Activated B cell treated with CpG ODN at 0.5 μM for 24 hours (primary cell): ENCODE measurements around the gene KIRREL3. TPM values are rescaled to one million over a fixed set of nuclear protein-coding genes. Genes with fewer than 3 reads are reported as not detected.

Source experiments
- ATAC-seq: fragments of 200-7000 bp; cut with Tn5 transposase; one replicate; pipeline ENCODE4 v1.10.0; 2021; ENCODE audit warnings: low read depth, mild to moderate bottlenecking, moderate library complexity
- CTCF ChIA-PET: fragments of 350-600 bp; sonication (Branson Sonifier 250); formaldehyde crosslinking; loops from one replicate; lab custom pipeline; 2021; ENCODE audit warnings: antibody characterized with exemption; lab: Charles Lee
- POLR2A ChIA-PET: fragments of 350-600 bp; sonication (Branson Sonifier 250); formaldehyde crosslinking; loops from one replicate; lab custom pipeline; 2021; ENCODE audit warnings: antibody characterized with exemption; lab: Charles Lee
- DNase-seq: peaks from one replicate; pipeline ENCODE4 v3.0.0; 2022
- H3K27ac Mint-ChIP-seq: one replicate; pipeline ENCODE4 v1.8.0; 2020; ENCODE audit warnings: mixed read lengths
- H3K27me3 Mint-ChIP-seq: one replicate; pipeline ENCODE4 v1.8.0; 2021; ENCODE audit warnings: mixed read lengths
- H3K36me3 Mint-ChIP-seq: one replicate; pipeline ENCODE4 v1.8.0; 2021; ENCODE audit warnings: low read depth, mixed read lengths
- H3K4me1 Mint-ChIP-seq: one replicate; pipeline ENCODE4 v1.8.0; 2021; ENCODE audit warnings: mixed read lengths
- H3K4me3 Mint-ChIP-seq: one replicate; pipeline ENCODE4 v1.8.0; 2020; ENCODE audit warnings: mild to moderate bottlenecking, mixed read lengths
- H3K9me3 Mint-ChIP-seq: one replicate; pipeline ENCODE4 v1.8.0; 2020; ENCODE audit warnings: mixed read lengths
- intact Hi-C: fragments of 100-400 bp; cut with micrococcal nuclease; formaldehyde crosslinking; loops from one replicate; pipeline ENCODE4 v1.15.1; 2024
- total RNA-seq: library from RNA; stranded (reverse); gene quantifications from 2 replicates; pipeline ENCODE4 v1.2.3, GENCODE V29; 2022
- TF ChIP-seq, protein P1 (sequence below): fragments of 200-600 bp; IDR thresholded peaks from one replicate; pipeline ENCODE4 v1.8.0; 2022; ENCODE audit warnings: antibody characterized with exemption, mild to moderate bottlenecking

KIRREL3 gene
- total RNA-seq, 1 donor from 2014 or later = not detected

DNA sequence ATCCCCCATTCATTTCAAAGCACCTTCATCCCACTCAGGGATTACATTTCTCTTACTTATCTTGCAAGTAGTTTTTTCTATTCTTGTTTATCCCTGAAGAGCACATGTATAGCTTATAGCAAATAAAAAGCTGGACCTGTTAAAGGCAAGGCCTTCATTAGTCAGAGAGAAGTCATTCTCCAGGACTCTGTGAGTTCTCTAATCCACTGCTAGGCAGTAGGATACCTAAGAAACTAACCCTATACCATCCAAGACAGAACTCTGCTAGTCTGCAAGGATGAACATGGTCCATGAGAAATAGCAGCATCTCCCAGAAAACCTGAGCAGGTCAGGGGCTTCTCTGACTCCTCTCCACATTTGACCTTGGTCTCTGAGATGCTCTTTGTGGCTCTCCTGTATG is 104.5 kb downstream of the KIRREL3 start:
- ChIA-PET POLR2A (no interaction called here), CTCF (no interaction called here)
- ATAC-seq (no peak), DNase-seq (no peak)
- no peak overlapping the region for H3K4me3 Mint-ChIP-seq
- TF ChIP-seq, protein P1, sequence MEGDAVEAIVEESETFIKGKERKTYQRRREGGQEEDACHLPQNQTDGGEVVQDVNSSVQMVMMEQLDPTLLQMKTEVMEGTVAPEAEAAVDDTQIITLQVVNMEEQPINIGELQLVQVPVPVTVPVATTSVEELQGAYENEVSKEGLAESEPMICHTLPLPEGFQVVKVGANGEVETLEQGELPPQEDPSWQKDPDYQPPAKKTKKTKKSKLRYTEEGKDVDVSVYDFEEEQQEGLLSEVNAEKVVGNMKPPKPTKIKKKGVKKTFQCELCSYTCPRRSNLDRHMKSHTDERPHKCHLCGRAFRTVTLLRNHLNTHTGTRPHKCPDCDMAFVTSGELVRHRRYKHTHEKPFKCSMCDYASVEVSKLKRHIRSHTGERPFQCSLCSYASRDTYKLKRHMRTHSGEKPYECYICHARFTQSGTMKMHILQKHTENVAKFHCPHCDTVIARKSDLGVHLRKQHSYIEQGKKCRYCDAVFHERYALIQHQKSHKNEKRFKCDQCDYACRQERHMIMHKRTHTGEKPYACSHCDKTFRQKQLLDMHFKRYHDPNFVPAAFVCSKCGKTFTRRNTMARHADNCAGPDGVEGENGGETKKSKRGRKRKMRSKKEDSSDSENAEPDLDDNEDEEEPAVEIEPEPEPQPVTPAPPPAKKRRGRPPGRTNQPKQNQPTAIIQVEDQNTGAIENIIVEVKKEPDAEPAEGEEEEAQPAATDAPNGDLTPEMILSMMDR = no peak
- intact Hi-C loops = no loop called here
- peaks cover 9% of the 10 kb centered on the region for H3K9me3 Mint-ChIP-seq
- no peak overlapping the region for H3K27ac Mint-ChIP-seq
- no peaks in the 10 kb centered on the region for H3K36me3 Mint-ChIP-seq
- no peaks in the 10 kb centered on the region for H3K27me3 Mint-ChIP-seq
- no peaks in the 10 kb centered on the region for H3K4me1 Mint-ChIP-seq

DNA sequence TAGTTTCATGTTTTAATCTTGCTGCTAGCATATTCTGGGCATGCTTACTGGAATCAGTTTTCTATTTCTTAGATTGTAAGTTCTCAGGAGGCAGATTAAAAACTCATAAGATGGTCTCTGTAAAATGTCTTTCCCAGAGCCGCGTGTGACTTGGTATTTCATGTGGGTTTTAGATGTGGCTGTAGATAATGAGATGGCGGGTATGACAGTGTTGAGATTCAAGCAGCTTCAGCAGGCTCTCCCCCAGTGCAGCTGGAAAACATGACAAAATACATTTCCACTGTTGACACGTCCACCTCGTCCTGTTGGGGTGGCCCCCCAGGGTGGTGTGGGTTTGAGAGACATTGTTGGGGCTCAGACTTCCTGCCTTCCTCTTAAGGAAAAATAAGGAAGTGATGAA is 106.8 kb downstream of the KIRREL3 start:
- Mint-ChIP-seq H3K9me3 (peaks cover 9% of the 10 kb centered on the region), H3K27ac (no peak overlapping the region), H3K4me3 (no peak overlapping the region), H3K4me1 (no peaks in the 10 kb centered on the region), H3K36me3 (no peaks in the 10 kb centered on the region), H3K27me3 (no peaks in the 10 kb centered on the region)
- TF ChIP-seq, protein P1 = no peak
- intact Hi-C loops = no loop called here
- DNase-seq (no peak), ATAC-seq (no peak)
- CTCF ChIA-PET = no interaction called here
- POLR2A ChIA-PET = no interaction called here

DNA sequence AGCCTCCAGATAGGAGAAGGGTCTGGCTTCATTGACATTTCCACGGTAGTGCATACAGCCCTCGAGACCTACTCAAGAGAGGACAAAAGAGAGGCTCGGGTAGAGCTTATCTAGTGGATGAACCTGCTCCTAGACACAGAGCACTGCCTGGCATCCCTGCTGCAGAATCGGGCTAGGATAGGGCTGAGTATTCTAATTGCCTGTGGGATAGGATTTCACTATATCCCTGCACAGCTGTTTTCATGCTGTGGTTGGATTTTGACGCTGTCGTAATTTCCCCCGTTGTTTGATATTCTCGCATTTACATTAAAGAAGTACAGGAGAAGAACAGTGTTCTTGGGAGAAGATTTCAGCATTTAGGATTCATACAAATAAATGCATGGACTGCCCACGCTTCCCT is 107.8 kb downstream of the KIRREL3 start:
- no peak overlapping the region for H3K4me3 Mint-ChIP-seq
- POLR2A ChIA-PET = no interaction called here

DNA sequence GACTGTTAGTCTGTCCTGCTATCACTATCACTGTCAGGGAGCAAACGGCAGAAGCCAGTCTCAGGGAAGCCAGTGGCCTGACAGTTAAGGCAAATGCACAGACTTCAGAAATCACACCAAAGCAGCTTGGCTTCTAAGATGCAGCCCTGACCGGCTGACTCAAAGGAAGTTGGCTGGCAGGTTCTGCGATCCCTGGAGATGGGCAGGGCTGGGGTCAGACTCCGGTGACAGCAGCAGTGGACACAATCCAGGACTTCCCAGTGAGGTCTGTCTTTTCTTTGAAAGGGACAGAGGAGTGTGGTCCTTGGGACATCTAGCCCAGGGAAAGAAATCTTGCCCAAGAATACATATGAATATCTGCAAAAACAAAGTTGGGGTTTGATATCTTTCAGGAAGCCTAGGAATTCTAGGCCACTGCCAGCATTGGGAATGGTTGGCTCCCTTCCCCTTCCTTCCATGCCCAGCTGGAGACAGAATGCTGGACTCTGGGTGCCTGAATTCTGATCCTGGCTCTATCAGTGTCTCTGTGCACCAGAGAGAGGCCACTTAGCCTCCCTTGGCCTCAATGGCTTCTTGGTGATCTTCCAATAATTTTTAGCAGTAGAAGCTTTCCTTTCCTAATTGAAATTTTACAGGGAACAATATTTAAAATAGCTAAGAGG is 108.9 kb downstream of the KIRREL3 start:
- intact Hi-C loops = no loop called here
- H3K4me1 Mint-ChIP-seq = no peaks in the 10 kb centered on the region
- H3K27ac Mint-ChIP-seq = no peak overlapping the region
- H3K9me3 Mint-ChIP-seq = peaks cover 5% of the 10 kb centered on the region
- TF ChIP-seq, protein P1 = no peak
- no peak for ATAC-seq
- ChIA-PET CTCF (no interaction called here), POLR2A (no interaction called here)
- no peak for DNase-seq
- H3K36me3 Mint-ChIP-seq = no peaks in the 10 kb centered on the region
- no peak overlapping the region for H3K4me3 Mint-ChIP-seq
- no peaks in the 10 kb centered on the region for H3K27me3 Mint-ChIP-seq

More for the DNA sequence above, 107.8 kb downstream of the KIRREL3 start:
- no peak for ATAC-seq
- no peaks in the 10 kb centered on the region for H3K36me3 Mint-ChIP-seq
- CTCF ChIA-PET = no interaction called here
- H3K27ac Mint-ChIP-seq = no peak overlapping the region
- H3K4me1 Mint-ChIP-seq = no peaks in the 10 kb centered on the region
- TF ChIP-seq, protein P1 = no peak
- intact Hi-C loops = no loop called here
- no peaks in the 10 kb centered on the region for H3K27me3 Mint-ChIP-seq
- H3K9me3 Mint-ChIP-seq = peaks cover 9% of the 10 kb centered on the region
- DNase-seq = no peak

DNA sequence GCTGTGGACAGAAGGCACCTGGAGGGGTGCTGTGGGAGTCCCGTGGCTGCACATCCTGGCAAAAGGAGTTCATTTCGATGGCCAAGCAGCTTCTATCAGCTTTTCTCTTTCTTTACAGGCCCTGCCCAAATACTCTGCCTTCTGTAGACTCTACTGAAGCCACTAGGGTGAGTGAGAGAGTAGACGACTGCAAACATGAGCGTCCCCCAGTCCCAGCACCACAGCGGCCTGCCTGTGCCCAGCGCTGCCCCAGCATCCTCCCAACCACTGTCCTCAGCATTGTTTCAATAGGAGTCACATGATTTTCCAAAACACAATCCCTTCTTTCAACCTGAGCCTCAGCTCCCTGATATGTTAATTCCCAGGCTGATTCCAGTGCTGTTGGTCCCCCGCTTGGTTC is 110.0 kb downstream of the KIRREL3 start:
- Mint-ChIP-seq H3K27me3 (no peaks in the 10 kb centered on the region), H3K4me1 (no peaks in the 10 kb centered on the region), H3K27ac (no peak overlapping the region), H3K4me3 (no peak overlapping the region), H3K36me3 (no peaks in the 10 kb centered on the region), H3K9me3 (no peaks in the 10 kb centered on the region)
- CTCF ChIA-PET = no interaction called here
- no peak for DNase-seq
- POLR2A ChIA-PET = no interaction called here
- intact Hi-C loops = no loop called here
- TF ChIP-seq, protein P1 = no peak
- ATAC-seq = no peak
